ENCODE data around the gene PDE8B. TPM values are rescaled to one million over a fixed set of nuclear protein-coding genes. Genes with fewer than 3 reads are reported as not detected.

PDE8B gene
- total RNA-seq, 1 experiment from 2014 or later: 1.8 TPM

- H3K27me3 ChIP-seq (ENCODE audit: insufficient read depth, low read depth): no peaks in the 10 kb centered on the region
- H3K9me2 ChIP-seq (ENCODE audit: insufficient read depth): no peaks in the 10 kb centered on the region; the same call in 1 of the 2 replicates
- ChIA-PET CTCF (no interaction called here), POLR2A (ENCODE audit: unreplicated experiment) (no interaction called here)
- H3K4me1 ChIP-seq (replicated peaks; ENCODE audit: insufficient read depth): no peaks in the 10 kb centered on the region
- no peaks in the 10 kb centered on the region for H3F3A ChIP-seq (ENCODE audit: insufficient read depth, low read depth)
- TF ChIP-seq CTCF (conservative IDR thresholded peaks at IDR 0.05): no peak
- H3K27ac ChIP-seq: no peak overlapping the region
- H3K9me3 ChIP-seq (ENCODE audit: insufficient read depth, low read depth): no peaks in the 10 kb centered on the region
- no peak overlapping the region for H3K4me3 ChIP-seq
- H2AFZ ChIP-seq: no peak overlapping the region
- H4K20me1 ChIP-seq (ENCODE audit: insufficient read depth): no peaks in the 10 kb centered on the region
- no peaks in the 10 kb centered on the region for H3K79me2 ChIP-seq (ENCODE audit: low read depth)
- intact Hi-C loops (cut with micrococcal nuclease; ENCODE audit: unreplicated experiment): no loop called here
- no peaks in the 10 kb centered on the region for H3K36me3 ChIP-seq (ENCODE audit: low read depth)
- DNase-seq: no peak
- H3K4me2 ChIP-seq: no peak overlapping the region
- no TSS peak for BruUV-seq (replicated peaks)
Measured at GRCh38 chr5:77318060-77318459, 107.6 kb downstream of the PDE8B start.

GRCh38 chr5:77319117-77319804, 108.8 kb downstream of the PDE8B start:
- BruUV-seq (replicated peaks): no TSS peak
- Histone ChIP-seq H3F3A (ENCODE audit: insufficient read depth, low read depth) (no peaks in the 10 kb centered on the region), H3K9me3 (ENCODE audit: insufficient read depth, low read depth) (no peaks in the 10 kb centered on the region), H3K36me3 (ENCODE audit: low read depth) (no peaks in the 10 kb centered on the region), H3K4me3 (no peak overlapping the region), H3K27ac (no peak overlapping the region), H3K4me1 (replicated peaks; ENCODE audit: insufficient read depth) (no peaks in the 10 kb centered on the region), H3K9me2 (ENCODE audit: insufficient read depth) (no peaks in the 10 kb centered on the region; the same call in 1 of the 2 replicates), H2AFZ (no peak overlapping the region), H4K20me1 (ENCODE audit: insufficient read depth) (no peaks in the 10 kb centered on the region), H3K4me2 (no peak overlapping the region), H3K27me3 (ENCODE audit: insufficient read depth, low read depth) (no peaks in the 10 kb centered on the region), H3K79me2 (ENCODE audit: low read depth) (no peaks in the 10 kb centered on the region)
- ChIA-PET POLR2A (ENCODE audit: unreplicated experiment) (no interaction called here), CTCF (no interaction called here)
- DNase-seq: no peak
- intact Hi-C loops (cut with micrococcal nuclease; ENCODE audit: unreplicated experiment): no loop called here
- TF ChIP-seq CTCF (conservative IDR thresholded peaks at IDR 0.05): no peak
- TF ChIP-seq EZH2 (IDR thresholded peaks at IDR 0.05; ENCODE audit: low read depth): no peak

- Histone ChIP-seq H2AFZ (no peak overlapping the region), H3K36me3 (ENCODE audit: low read depth) (no peaks in the 10 kb centered on the region), H3K27ac (no peak overlapping the region), H3K4me2 (no peak overlapping the region), H3K4me3 (no peak overlapping the region), H4K20me1 (ENCODE audit: insufficient read depth) (no peaks in the 10 kb centered on the region), H3K9me2 (ENCODE audit: insufficient read depth) (no peaks in the 10 kb centered on the region), H3K27me3 (ENCODE audit: insufficient read depth, low read depth) (no peaks in the 10 kb centered on the region), H3K9me3 (ENCODE audit: insufficient read depth, low read depth) (no peaks in the 10 kb centered on the region), H3K79me2 (ENCODE audit: low read depth) (no peaks in the 10 kb centered on the region), H3F3A (ENCODE audit: insufficient read depth, low read depth) (no peaks in the 10 kb centered on the region), H3K4me1 (replicated peaks; ENCODE audit: insufficient read depth) (no peaks in the 10 kb centered on the region)
- TF ChIP-seq CTCF (conservative IDR thresholded peaks at IDR 0.05) (no peak), EZH2 (IDR thresholded peaks at IDR 0.05; ENCODE audit: low read depth) (no peak)
- intact Hi-C loops (cut with micrococcal nuclease; ENCODE audit: unreplicated experiment): no loop called here
- DNase-seq: no peak
- ChIA-PET CTCF (no interaction called here), POLR2A (ENCODE audit: unreplicated experiment) (no interaction called here)
- no TSS peak for BruUV-seq (replicated peaks)
Measured at GRCh38 chr5:77321793-77322394, 111.4 kb downstream of the PDE8B start.
